Naive thymus-derived CD4-positive, alpha-beta T cell (primary cell): ENCODE data around the gene C5AR2. TPM values are rescaled to one million over a fixed set of nuclear protein-coding genes. Genes with fewer than 3 reads are reported as not detected.

Source experiments
- ATAC-seq: fragments of 150-1000 bp; cut with Tn5 transposase; 2 replicates; pipeline ENCODE4 v1.10.0; 2021; ENCODE audit warnings: mild to moderate bottlenecking, moderate library complexity
- CTCF ChIA-PET: fragments of 350-600 bp; sonication (Branson Sonifier 250); formaldehyde crosslinking; loops from one replicate; lab custom pipeline; 2021; ENCODE audit warnings: antibody characterized with exemption; lab: Charles Lee
- POLR2A ChIA-PET: fragments of 350-600 bp; sonication (Branson Sonifier 250); formaldehyde crosslinking; loops from one replicate; lab custom pipeline; 2021; ENCODE audit warnings: antibody characterized with exemption, inconsistent platforms; lab: Charles Lee
- DNase-seq, 9 donors: peaks; one replicate each; pipeline versions ENCODE4 v3.0.0 to v3.0.0-alpha.2; 2020 to 2022; ENCODE audit warnings: mixed read lengths in 1 of 9
- H3K27ac ChIP-seq: one replicate; pipeline ENCODE4 v1.7.0; 2013; ENCODE audit warnings: mild to moderate bottlenecking, low read depth, low read length, moderate library complexity
- H3K27me3 ChIP-seq, 2 donors: one replicate each; pipeline ENCODE4 v1.7.0; 2013; ENCODE audit warnings: low read length in 2 of 2, mild to moderate bottlenecking in 2 of 2, moderate library complexity in 2 of 2; ENCODE audit not compliant: control insufficient read depth in 2 of 2, insufficient read depth in 2 of 2
- H3K36me3 ChIP-seq, 3 experiments: 1 replicate in 2 of 3; 2 replicates in 1 of 3; pipeline ENCODE4 v1.7.0; 2013; ENCODE audit warnings: low read length in 3 of 3, mild to moderate bottlenecking in 3 of 3, moderate library complexity in 1 of 3; ENCODE audit not compliant: insufficient read depth in 3 of 3, control insufficient read depth in 2 of 3
- H3K4me1 ChIP-seq, 2 donors: one replicate each; pipeline ENCODE4 v1.7.0; 2013; ENCODE audit warnings: low read length in 2 of 2, mild to moderate bottlenecking in 2 of 2, moderate library complexity in 1 of 2; ENCODE audit not compliant: control insufficient read depth in 2 of 2, insufficient read depth in 2 of 2
- H3K4me3 ChIP-seq: 2 replicates; pipeline ENCODE4 v1.7.0; 2013; ENCODE audit warnings: mild to moderate bottlenecking, low read length
- H3K9me3 ChIP-seq, 3 experiments: 1 replicate in 2 of 3; 2 replicates in 1 of 3; pipeline ENCODE4 v1.7.0; 2013; ENCODE audit warnings: low read length in 3 of 3; ENCODE audit not compliant: control insufficient read depth in 2 of 3
- H3K27ac Mint-ChIP-seq, 9 donors: one replicate each; pipeline ENCODE4 v1.8.0; 2020 to 2022; ENCODE audit warnings: mixed read lengths in 9 of 9, mild to moderate bottlenecking in 8 of 9, moderate library complexity in 5 of 9, inconsistent platforms in 2 of 9
- H3K27me3 Mint-ChIP-seq, 5 donors: one replicate each; pipeline ENCODE4 v1.8.0; 2021 to 2022; ENCODE audit warnings: mixed read lengths in 5 of 5, mild to moderate bottlenecking in 1 of 5
- H3K36me3 Mint-ChIP-seq, 5 donors: one replicate each; pipeline ENCODE4 v1.8.0; 2020 to 2022; ENCODE audit warnings: mixed read lengths in 5 of 5, mild to moderate bottlenecking in 3 of 5, inconsistent platforms in 1 of 5
- H3K4me1 Mint-ChIP-seq, 7 donors: one replicate each; pipeline ENCODE4 v1.8.0; 2020 to 2022; ENCODE audit warnings: mixed read lengths in 7 of 7, mild to moderate bottlenecking in 3 of 7, inconsistent platforms in 1 of 7
- H3K4me3 Mint-ChIP-seq, 10 donors: one replicate each; pipeline ENCODE4 v1.8.0; 2020 to 2022; ENCODE audit warnings: mild to moderate bottlenecking in 10 of 10, mixed read lengths in 10 of 10, moderate library complexity in 6 of 10, inconsistent platforms in 2 of 10
- H3K9me3 Mint-ChIP-seq, 11 donors: one replicate each; pipeline ENCODE4 v1.8.0; 2020 to 2022; ENCODE audit warnings: mixed read lengths in 11 of 11, mild to moderate bottlenecking in 4 of 11, inconsistent platforms in 1 of 11, moderate library complexity in 1 of 11
- intact Hi-C, 2 donors: fragments of 100-400 bp; cut with micrococcal nuclease; formaldehyde crosslinking; loops; one replicate each; pipeline ENCODE4 v1.15.1; 2023
- polyA plus RNA-seq, 2 donors: library from polyadenylated mRNA; unstranded; fragments of 300-500 nt; fragmentation: Illumina TruSeq; gene quantifications; one replicate each; pipeline ENCODE4 v1.2.3, GENCODE V29; 2021
- total RNA-seq, 6 experiments: library from RNA in 5 of 6; stranded (reverse) in 5 of 6; gene quantifications; 1 replicate in 5 of 6; 2 replicates in 1 of 6; pipeline ENCODE4 v1.2.3 and lab custom pipeline; 2021 to 2026

Gene C5AR2
- total and polyA plus RNA-seq, 7 experiments from 2014 or later, result 0.14 to 16.8 (median 0.34) TPM; not detected in 2

GRCh38 chr19:47373246-47374240 lies 41.6 kb downstream of the C5AR2 start:
- Histone ChIP-seq H3K4me3 (no peak overlapping the region), H3K9me3 (no peaks in the 10 kb centered on the region), H3K4me1 (no peaks in the 10 kb centered on the region), H3K27ac (no peak overlapping the region), H3K27me3 (no peaks in the 10 kb centered on the region), H3K36me3 (peaks cover 0 to 99% (median 10%) of the 10 kb centered on the region in 3 experiments)
- Mint-ChIP-seq H3K9me3 (no peaks in the 10 kb centered on the region), H3K27ac (no peak overlapping the region), H3K27me3 (no peaks in the 10 kb centered on the region), H3K4me3 (no peak overlapping the region), H3K4me1 (peaks cover 0 to 9% (median 0%) of the 10 kb centered on the region in 7 donors), H3K36me3 (peaks cover 3 to 36% (median 9%) of the 10 kb centered on the region in 5 donors)
- ChIA-PET CTCF (interaction anchor here (0.7 to 0.9 kb wide), 2 partner anchors 24 to 1700 kb away, joined by 3 to 5 read pairs; partner anchors contain the start of gene DHX34), POLR2A (interaction anchor here (1.2 kb wide), 1 partner anchor 24 kb away, joined by 5 read pairs; the partner anchor contains the start of gene DHX34)
- ATAC-seq, result no peak
- no peak for DNase-seq
- intact Hi-C loops, result no loop called here

GRCh38 chr19:47374876-47375693 lies 43.1 kb downstream of the C5AR2 start:
- no peaks in the 10 kb centered on the region for H3K9me3 Mint-ChIP-seq
- peaks cover 0 to 5% (median 0%) of the 10 kb centered on the region in 7 donors for H3K4me1 Mint-ChIP-seq
- H3K27ac Mint-ChIP-seq, result no peak overlapping the region
- no peaks in the 10 kb centered on the region for H3K27me3 Mint-ChIP-seq
- POLR2A ChIA-PET, result no interaction called here
- Histone ChIP-seq H3K27ac (no peak overlapping the region), H3K27me3 (no peaks in the 10 kb centered on the region), H3K9me3 (no peaks in the 10 kb centered on the region), H3K4me3 (no peak overlapping the region), H3K36me3 (peaks cover 0 to 96% (median 10%) of the 10 kb centered on the region in 3 experiments), H3K4me1 (no peaks in the 10 kb centered on the region)
- H3K4me3 Mint-ChIP-seq, result no peak overlapping the region
- H3K36me3 Mint-ChIP-seq, result peaks cover 3 to 30% (median 9%) of the 10 kb centered on the region in 5 donors
- DNase-seq, result no peak
- no peak for ATAC-seq
- CTCF ChIA-PET, result no interaction called here
- intact Hi-C loops, result no loop called here

- Histone ChIP-seq H3K27me3 (no peaks in the 10 kb centered on the region), H3K4me3 (no peak overlapping the region), H3K27ac (no peak overlapping the region), H3K36me3 (peaks cover 0 to 96% (median 10%) of the 10 kb centered on the region in 3 experiments), H3K4me1 (peaks cover 0 to 8% of the 10 kb centered on the region in 2 donors), H3K9me3 (no peaks in the 10 kb centered on the region)
- Mint-ChIP-seq H3K9me3 (no peaks in the 10 kb centered on the region), H3K27me3 (no peaks in the 10 kb centered on the region), H3K4me3 (no peak overlapping the region), H3K36me3 (peaks cover 3 to 30% (median 10%) of the 10 kb centered on the region in 5 donors), H3K4me1 (peaks cover 0 to 6% (median 0%) of the 10 kb centered on the region in 7 donors), H3K27ac (no peak overlapping the region)
- ATAC-seq, result no peak
- intact Hi-C loops, result no loop called here
- ChIA-PET CTCF (interaction anchor here (0.7 kb wide), 1 partner anchor 27 kb away, joined by 3 read pairs; no protein-coding TSS in a partner anchor), POLR2A (no interaction called here)
- DNase-seq, result no peak
Observed at GRCh38 chr19:47375694-47376588, 44.0 kb downstream of the C5AR2 start.

GRCh38 chr19:47376589-47377144 lies 44.7 kb downstream of the C5AR2 start:
- ChIA-PET POLR2A (no interaction called here), CTCF (no interaction called here)
- Mint-ChIP-seq H3K27me3 (no peaks in the 10 kb centered on the region), H3K36me3 (peaks cover 8 to 34% (median 15%) of the 10 kb centered on the region in 5 donors), H3K4me3 (no peak overlapping the region), H3K27ac (no peak overlapping the region), H3K9me3 (no peaks in the 10 kb centered on the region), H3K4me1 (peaks cover 5 to 11% (median 6%) of the 10 kb centered on the region in 7 donors)
- no peak for DNase-seq
- Histone ChIP-seq H3K27ac (no peak overlapping the region), H3K4me1 (peaks cover 4 to 15% of the 10 kb centered on the region in 2 donors), H3K9me3 (no peaks in the 10 kb centered on the region), H3K36me3 (peaks cover 0 to 96% (median 10%) of the 10 kb centered on the region in 3 experiments), H3K27me3 (no peaks in the 10 kb centered on the region), H3K4me3 (no peak overlapping the region)
- intact Hi-C loops, result no loop called here
- ATAC-seq, result peak; percentile 79

GRCh38 chr19:47377208-47377701 lies 45.3 kb downstream of the C5AR2 start:
- H3K9me3 Mint-ChIP-seq, result no peaks in the 10 kb centered on the region

More at GRCh38 chr19:47377208-47377701, 45.3 kb downstream of the C5AR2 start:
- peaks cover 0 to 96% (median 15%) of the 10 kb centered on the region in 3 experiments for H3K36me3 ChIP-seq
- no peak for ATAC-seq
- no peak overlapping the region for H3K4me3 ChIP-seq
- peaks cover 9 to 19% of the 10 kb centered on the region in 2 donors for H3K4me1 ChIP-seq
- H3K27me3 ChIP-seq, result no peaks in the 10 kb centered on the region
- CTCF ChIA-PET, result no interaction called here
- H3K4me3 Mint-ChIP-seq, result no peak overlapping the region
- H3K4me1 Mint-ChIP-seq, result peaks cover 8 to 12% (median 11%) of the 10 kb centered on the region in 7 donors
- POLR2A ChIA-PET, result no interaction called here
- H3K27ac ChIP-seq, result no peak overlapping the region
- peaks cover 5 to 32% (median 13%) of the 10 kb centered on the region in 5 donors for H3K36me3 Mint-ChIP-seq
- intact Hi-C loops, result no loop called here
- no peaks in the 10 kb centered on the region for H3K27me3 Mint-ChIP-seq
- no peak overlapping the region for H3K27ac Mint-ChIP-seq
- no peak for DNase-seq
- H3K9me3 ChIP-seq, result no peaks in the 10 kb centered on the region
